ENCODE results near the gene ANKS4B.
"Not testable (repeated sequence)": the region's sequence is repeated elsewhere in the genome, so short reads cannot be mapped to it uniquely, and the experiment has no call there.

DNA sequence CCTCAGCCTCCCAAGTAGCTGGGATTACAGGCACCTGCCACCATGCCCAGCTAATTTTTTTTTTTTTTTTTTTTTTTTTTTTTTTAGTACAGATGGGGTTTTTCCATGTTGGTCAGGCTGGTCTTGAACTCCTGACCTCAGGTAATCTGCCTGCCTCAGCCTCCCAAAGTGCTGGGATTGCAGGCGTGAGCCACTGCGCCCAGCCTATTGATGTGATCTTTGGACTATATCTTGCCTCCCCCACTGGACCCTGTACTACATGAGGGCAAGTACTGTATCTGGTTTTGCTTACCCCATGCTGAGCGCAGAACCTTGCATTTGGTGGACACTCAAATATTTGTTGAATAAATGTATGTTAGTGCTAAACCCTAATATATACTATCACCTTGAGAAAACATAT lies 39.3 kb downstream of the ANKS4B start:
- TF ChIP-seq, protein P1, sequence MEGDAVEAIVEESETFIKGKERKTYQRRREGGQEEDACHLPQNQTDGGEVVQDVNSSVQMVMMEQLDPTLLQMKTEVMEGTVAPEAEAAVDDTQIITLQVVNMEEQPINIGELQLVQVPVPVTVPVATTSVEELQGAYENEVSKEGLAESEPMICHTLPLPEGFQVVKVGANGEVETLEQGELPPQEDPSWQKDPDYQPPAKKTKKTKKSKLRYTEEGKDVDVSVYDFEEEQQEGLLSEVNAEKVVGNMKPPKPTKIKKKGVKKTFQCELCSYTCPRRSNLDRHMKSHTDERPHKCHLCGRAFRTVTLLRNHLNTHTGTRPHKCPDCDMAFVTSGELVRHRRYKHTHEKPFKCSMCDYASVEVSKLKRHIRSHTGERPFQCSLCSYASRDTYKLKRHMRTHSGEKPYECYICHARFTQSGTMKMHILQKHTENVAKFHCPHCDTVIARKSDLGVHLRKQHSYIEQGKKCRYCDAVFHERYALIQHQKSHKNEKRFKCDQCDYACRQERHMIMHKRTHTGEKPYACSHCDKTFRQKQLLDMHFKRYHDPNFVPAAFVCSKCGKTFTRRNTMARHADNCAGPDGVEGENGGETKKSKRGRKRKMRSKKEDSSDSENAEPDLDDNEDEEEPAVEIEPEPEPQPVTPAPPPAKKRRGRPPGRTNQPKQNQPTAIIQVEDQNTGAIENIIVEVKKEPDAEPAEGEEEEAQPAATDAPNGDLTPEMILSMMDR (IDR thresholded peaks at IDR 0.05), result not testable (repeated sequence)
- not testable (repeated sequence) for TF ChIP-seq ZFX (IDR thresholded peaks at IDR 0.05; ENCODE audit: borderline replicate concordance)
